Esophagus squamous epithelium (tissue), 5 donors: ENCODE results near the gene SUGT1. TPM values are rescaled to one million over a fixed set of nuclear protein-coding genes. Genes with fewer than 3 reads are reported as not detected.
A peak's percentile ranks its signal among the peaks of the same experiment; 100 is the strongest.
"Not testable (repeated sequence)": the region's sequence is repeated elsewhere in the genome, so short reads cannot be mapped to it uniquely, and the experiment has no call there.

ENCODE experiments used
- DNase-seq: peaks from one replicate; lab custom pipeline; 2025; lab: John Stamatoyannopoulos, UW
- H3K27ac ChIP-seq, 4 donors: fragments of 200-600 bp; sonication (generic); one replicate each; pipeline ENCODE4 v1.5.1; 2016 to 2019; ENCODE audit warnings: mild to moderate bottlenecking in 1 of 4
- H3K27me3 ChIP-seq, 4 donors: fragments of 200-600 bp; sonication (generic); 1 replicate in 3 of 4; 2 replicates in 1 of 4; pipeline versions ENCODE4 v1.5.1 to v1.6.0; 2017 to 2021; ENCODE audit warnings: antibody characterized with exemption in 1 of 4
- H3K36me3 ChIP-seq, 3 donors: fragments of 200-600 bp; sonication (generic); one replicate each; pipeline ENCODE4 v1.5.1; 2016 to 2019
- H3K4me1 ChIP-seq, 3 donors: fragments of 200-600 bp; sonication (generic); one replicate each; pipeline ENCODE4 v1.5.1; 2017 to 2019
- H3K4me3 ChIP-seq, 4 donors: fragments of 200-600 bp; sonication (generic); 1 replicate in 3 of 4; 2 replicates in 1 of 4; pipeline ENCODE4 v1.5.1; 2016 to 2019; ENCODE audit warnings: mild to moderate bottlenecking in 2 of 4, moderate library complexity in 1 of 4
- H3K9me3 ChIP-seq, 3 donors: fragments of 200-600 bp; sonication (generic); one replicate each; pipeline ENCODE4 v1.5.1; 2016 to 2019
- POLR2A ChIP-seq, 4 donors: fragments of 450-650 bp; IDR thresholded peaks; one replicate each; pipeline ENCODE4 v1.6.1; 2017; ENCODE audit warnings: antibody characterized with exemption in 4 of 4, mild to moderate bottlenecking in 4 of 4, moderate library complexity in 3 of 4
- WGBS, 2 donors: methylation state at CpG; one replicate each; pipeline ENCODE4 v1.1.5; 2018; 5-methylcytosine and 5-hydroxymethylcytosine counted together
- intact Hi-C: fragments of 100-400 bp; cut with DNase I; formaldehyde crosslinking; loops from one replicate; pipeline ENCODE4 v1.15.0; 2022
- total RNA-seq, 4 donors: library from RNA; depleted of rRNA; stranded (reverse); fragments of >200 nt; gene quantifications; one replicate each; pipeline ENCODE4 v1.1.0, GENCODE V29; 2016
- TF ChIP-seq, protein P1 (sequence below), 6 experiments: fragments of 450-650 bp in 4 of 6; fragments of 200-600 bp in 2 of 6; sonication (generic) in 2 of 6; IDR thresholded peaks; one replicate each; pipeline ENCODE4 v1.5.1; 2016 to 2019; ENCODE audit warnings: antibody characterized with exemption in 6 of 6, mild to moderate bottlenecking in 4 of 6, moderate library complexity in 4 of 6
- donor health status: DM: yes; HTN: yes; CAD: no.

SUGT1 gene
- total RNA-seq, 4 donors from 2014 or later = 22.1 to 35.8 (median 30.7) TPM

DNA sequence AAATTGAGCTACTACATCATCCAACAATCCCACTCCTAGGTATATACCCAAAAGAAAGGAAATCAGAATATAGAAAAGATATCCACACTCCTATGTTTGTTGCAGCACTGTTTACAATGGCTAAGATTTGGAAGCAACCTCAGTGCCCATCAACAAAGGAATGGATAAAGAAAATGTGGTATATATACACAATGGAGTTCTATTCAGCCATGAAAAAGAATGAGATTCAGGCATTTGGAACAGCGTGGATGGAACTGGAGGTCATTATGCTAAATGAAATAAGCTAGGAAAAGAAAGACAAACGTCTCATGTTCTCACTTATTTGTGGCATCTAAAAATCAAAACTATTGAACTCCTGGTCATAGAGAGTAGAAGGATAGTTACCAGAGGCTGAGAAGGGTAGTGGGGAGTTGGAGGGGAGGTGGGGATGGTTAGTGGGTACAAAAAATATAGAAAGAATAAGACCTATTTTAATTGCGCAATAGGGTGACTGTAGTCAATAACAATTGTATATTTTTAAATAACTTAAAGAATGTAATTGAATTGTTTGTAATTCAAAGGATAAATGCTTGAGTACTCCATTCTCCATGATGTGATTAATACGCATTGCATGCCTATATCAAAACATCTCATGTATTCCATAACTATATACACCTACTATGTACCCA is 37.4 kb upstream of the SUGT1 start:
- intact Hi-C loops = no loop called here
- Histone ChIP-seq H3K9me3 (no peaks in the 10 kb centered on the region), H3K27me3 (no peaks in the 10 kb centered on the region), H3K4me3 (no peak overlapping the region), H3K36me3 (peaks cover 0 to 3% (median 0%) of the 10 kb centered on the region in 3 donors), H3K4me1 (peaks cover 7 to 26% (median 8%) of the 10 kb centered on the region in 3 donors), H3K27ac (no peak overlapping the region)
- TF ChIP-seq, protein P1, sequence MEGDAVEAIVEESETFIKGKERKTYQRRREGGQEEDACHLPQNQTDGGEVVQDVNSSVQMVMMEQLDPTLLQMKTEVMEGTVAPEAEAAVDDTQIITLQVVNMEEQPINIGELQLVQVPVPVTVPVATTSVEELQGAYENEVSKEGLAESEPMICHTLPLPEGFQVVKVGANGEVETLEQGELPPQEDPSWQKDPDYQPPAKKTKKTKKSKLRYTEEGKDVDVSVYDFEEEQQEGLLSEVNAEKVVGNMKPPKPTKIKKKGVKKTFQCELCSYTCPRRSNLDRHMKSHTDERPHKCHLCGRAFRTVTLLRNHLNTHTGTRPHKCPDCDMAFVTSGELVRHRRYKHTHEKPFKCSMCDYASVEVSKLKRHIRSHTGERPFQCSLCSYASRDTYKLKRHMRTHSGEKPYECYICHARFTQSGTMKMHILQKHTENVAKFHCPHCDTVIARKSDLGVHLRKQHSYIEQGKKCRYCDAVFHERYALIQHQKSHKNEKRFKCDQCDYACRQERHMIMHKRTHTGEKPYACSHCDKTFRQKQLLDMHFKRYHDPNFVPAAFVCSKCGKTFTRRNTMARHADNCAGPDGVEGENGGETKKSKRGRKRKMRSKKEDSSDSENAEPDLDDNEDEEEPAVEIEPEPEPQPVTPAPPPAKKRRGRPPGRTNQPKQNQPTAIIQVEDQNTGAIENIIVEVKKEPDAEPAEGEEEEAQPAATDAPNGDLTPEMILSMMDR (IDR thresholded peaks at IDR 0.05) = no peak
- TF ChIP-seq POLR2A (IDR thresholded peaks at IDR 0.05) = no peak
- DNase-seq = no peak
- WGBS, 2 donors = 89 to 94% methylated on average over 4 of the region's 4 CpGs

DNA sequence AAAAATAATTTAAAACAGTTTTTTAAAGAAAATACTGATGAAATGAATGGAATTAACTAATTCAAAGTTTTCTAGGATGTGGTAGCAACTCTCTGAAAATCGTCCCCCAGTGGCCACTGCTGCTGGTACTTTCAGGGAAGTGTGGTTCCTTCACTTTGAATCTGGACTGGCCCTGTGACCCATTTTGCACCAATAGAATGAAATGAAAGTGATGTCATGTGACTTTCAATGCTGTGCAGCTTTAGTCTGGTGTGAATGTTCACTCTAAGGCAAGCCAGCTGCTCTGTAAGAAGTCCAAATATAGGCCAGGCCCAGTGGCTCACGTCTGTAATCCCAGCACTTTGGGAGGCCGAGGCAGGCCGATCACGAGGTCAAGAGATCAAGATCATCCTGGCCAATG is 36.8 kb upstream of the SUGT1 start:
- no peak for DNase-seq
- intact Hi-C loops = no loop called here
- peaks cover 7 to 30% (median 8%) of the 10 kb centered on the region in 3 donors for H3K4me1 ChIP-seq
- H3K36me3 ChIP-seq = peaks cover 0 to 3% (median 0%) of the 10 kb centered on the region in 3 donors
- H3K27me3 ChIP-seq = no peaks in the 10 kb centered on the region
- H3K9me3 ChIP-seq = no peaks in the 10 kb centered on the region
- WGBS, 2 donors = 84 to 91% methylated on average over 5 of the region's 5 CpGs
- H3K4me3 ChIP-seq = no peak overlapping the region
- H3K27ac ChIP-seq = no peak overlapping the region
- TF ChIP-seq, protein P1 (IDR thresholded peaks at IDR 0.05) = no peak
- no peak for TF ChIP-seq POLR2A (IDR thresholded peaks at IDR 0.05)

GRCh38 chr13:52617070-52618060 is 35.3 kb upstream of the SUGT1 start:
- intact Hi-C loops = no loop called here
- H3K27ac ChIP-seq = peak overlapping the region; percentile 77 to 93 (median 85)
- no peaks in the 10 kb centered on the region for H3K9me3 ChIP-seq
- H3K4me3 ChIP-seq = peak overlapping the region; percentile 61 to 90 (median 70)
- peak; percentile 19 for DNase-seq
- H3K36me3 ChIP-seq = peaks cover 0 to 4% (median 0%) of the 10 kb centered on the region in 3 donors
- H3K4me1 ChIP-seq = peaks cover 7 to 34% (median 8%) of the 10 kb centered on the region in 3 donors
- no peaks in the 10 kb centered on the region for H3K27me3 ChIP-seq
- 0% methylated on average over 20 to 35 of the region's 51 CpGs for WGBS, 2 donors
- TF ChIP-seq, protein P1 (IDR thresholded peaks at IDR 0.05) = no peak
- TF ChIP-seq POLR2A (IDR thresholded peaks at IDR 0.05) = peak in 1 of 4 donors; percentile 47

- H3K9me3 ChIP-seq, DNase-seq, H3K27me3 ChIP-seq, intact Hi-C loops: not testable (repeated sequence)
- Histone ChIP-seq H3K36me3 (peaks cover 0 to 76% (median 5%) of the 10 kb centered on the region in 3 donors), H3K4me3 (peak overlapping the region in 3 of 4 donors; percentile 8 to 16 (median 9)), H3K4me1 (peaks cover 0 to 16% (median 0%) of the 10 kb centered on the region in 3 donors), H3K27ac (peak overlapping the region in 2 of 4 donors; percentile 37 to 38)
- 30 to 31% methylated on average over 7 of the region's 7 CpGs for WGBS, 2 donors
Observed at GRCh38 chr13:52631083-52631690, 21.4 kb upstream of the SUGT1 start.

DNA sequence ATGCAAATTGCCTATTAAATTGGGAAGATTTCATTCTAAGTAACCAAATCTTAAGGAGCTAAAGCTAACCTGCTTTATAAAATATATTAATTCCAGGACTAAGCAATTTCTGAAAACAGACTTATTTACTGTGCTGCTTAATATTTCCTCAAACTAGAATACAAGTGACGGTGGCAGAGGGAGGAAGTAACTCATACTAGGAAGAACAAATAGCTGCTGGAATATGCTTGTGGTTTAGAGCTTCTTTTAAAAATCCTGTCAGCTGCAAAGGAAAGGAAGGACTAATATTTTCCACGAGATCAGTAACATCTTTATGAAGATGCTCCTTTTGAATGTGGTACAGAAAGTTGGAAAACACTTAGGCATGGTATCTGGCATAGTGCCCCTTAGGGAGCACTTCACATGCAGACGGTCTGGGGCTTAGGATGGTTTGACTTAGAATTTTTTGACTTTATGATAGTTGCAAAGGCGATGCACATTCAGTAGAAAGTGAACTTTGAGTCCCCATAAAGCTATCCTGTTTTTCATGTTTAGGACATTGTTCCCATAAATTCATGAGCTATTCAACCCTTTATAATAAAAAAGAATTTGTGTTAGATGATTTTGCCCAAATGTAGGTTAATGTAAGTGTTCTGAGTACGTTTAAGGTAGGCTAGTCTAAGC is 13.8 kb upstream of the SUGT1 start:
- Histone ChIP-seq H3K27me3 (no peaks in the 10 kb centered on the region), H3K27ac (no peak overlapping the region), H3K4me3 (no peak overlapping the region), H3K9me3 (no peaks in the 10 kb centered on the region), H3K36me3 (peaks cover 0 to 83% (median 3%) of the 10 kb centered on the region in 3 donors), H3K4me1 (peaks cover 0 to 9% (median 0%) of the 10 kb centered on the region in 3 donors)
- WGBS, 2 donors = 80 to 86% methylated on average over 5 of the region's 5 CpGs
- intact Hi-C loops = no loop called here
- DNase-seq = no peak
- no peak for TF ChIP-seq POLR2A (IDR thresholded peaks at IDR 0.05)
- TF ChIP-seq, protein P1 (IDR thresholded peaks at IDR 0.05) = no peak
